ENCODE data around the gene MRPS23. TPM values are rescaled to one million over a fixed set of nuclear protein-coding genes. Genes with fewer than 3 reads are reported as not detected.

The MRPS23 gene
- total RNA-seq, 4 donors from 2014 or later: 12.2 to 17.8 (median 15.0) TPM

DNA sequence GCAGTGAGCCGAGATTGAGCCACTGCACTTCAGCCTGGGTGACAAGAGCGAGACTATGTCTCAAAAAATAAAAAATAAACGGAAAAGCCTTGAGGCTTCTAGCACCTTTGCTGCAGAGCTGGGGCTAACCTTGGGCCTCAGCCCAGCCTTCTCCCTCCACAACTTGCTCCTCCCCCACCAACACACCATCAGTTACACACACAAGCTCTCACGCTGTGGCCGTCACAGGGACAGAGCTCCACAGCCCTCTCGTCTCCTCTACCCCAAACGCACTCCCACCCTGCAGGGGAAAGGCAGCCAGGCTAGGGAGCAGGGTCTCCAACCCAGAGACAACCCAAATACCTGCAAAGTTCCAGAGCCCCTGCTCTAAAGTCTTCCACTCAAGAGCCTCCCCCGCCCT, 22.0 kb upstream of the MRPS23 start:
- H3K4me3 ChIP-seq (ENCODE audit: low read depth, poor library complexity, severe bottlenecking): no peak overlapping the region
- no peak for TF ChIP-seq POLR2A (IDR thresholded peaks at IDR 0.05)
- TF ChIP-seq, protein P1, sequence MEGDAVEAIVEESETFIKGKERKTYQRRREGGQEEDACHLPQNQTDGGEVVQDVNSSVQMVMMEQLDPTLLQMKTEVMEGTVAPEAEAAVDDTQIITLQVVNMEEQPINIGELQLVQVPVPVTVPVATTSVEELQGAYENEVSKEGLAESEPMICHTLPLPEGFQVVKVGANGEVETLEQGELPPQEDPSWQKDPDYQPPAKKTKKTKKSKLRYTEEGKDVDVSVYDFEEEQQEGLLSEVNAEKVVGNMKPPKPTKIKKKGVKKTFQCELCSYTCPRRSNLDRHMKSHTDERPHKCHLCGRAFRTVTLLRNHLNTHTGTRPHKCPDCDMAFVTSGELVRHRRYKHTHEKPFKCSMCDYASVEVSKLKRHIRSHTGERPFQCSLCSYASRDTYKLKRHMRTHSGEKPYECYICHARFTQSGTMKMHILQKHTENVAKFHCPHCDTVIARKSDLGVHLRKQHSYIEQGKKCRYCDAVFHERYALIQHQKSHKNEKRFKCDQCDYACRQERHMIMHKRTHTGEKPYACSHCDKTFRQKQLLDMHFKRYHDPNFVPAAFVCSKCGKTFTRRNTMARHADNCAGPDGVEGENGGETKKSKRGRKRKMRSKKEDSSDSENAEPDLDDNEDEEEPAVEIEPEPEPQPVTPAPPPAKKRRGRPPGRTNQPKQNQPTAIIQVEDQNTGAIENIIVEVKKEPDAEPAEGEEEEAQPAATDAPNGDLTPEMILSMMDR (IDR thresholded peaks at IDR 0.05): no peak
- intact Hi-C loops (cut with DNase I; ENCODE audit: low total_unique reads): no loop called here
- no peak for DNase-seq (ENCODE audit: low spot score in 2 of 2)
- 94 to 95% methylated on average over 8 of the region's 8 CpGs for WGBS, 2 donors

DNA sequence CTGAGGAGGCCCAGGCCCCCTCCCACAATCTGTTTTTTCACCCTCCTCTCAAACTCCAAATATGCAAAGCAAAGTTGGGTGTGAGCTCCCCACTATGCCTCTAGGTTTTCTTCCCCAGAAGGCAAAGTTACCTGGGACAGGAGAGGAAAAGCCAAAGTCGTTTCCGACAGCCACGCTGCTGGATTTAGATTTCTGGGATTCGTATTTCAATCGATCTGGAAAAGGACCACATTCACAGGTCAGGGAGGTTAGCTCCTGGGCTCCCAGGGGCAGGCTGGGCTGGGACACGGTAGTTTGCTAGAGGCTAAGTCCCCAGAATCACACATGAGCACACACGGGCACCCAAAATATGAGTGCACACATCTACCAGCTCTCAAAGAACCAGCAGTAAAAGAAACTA, 21.3 kb upstream of the MRPS23 start:
- DNase-seq (ENCODE audit: low spot score in 2 of 2): no peak
- WGBS, 2 donors: 88 to 89% methylated on average over 7 of the region's 7 CpGs
- no peak for TF ChIP-seq POLR2A (IDR thresholded peaks at IDR 0.05)
- TF ChIP-seq, protein P1 (IDR thresholded peaks at IDR 0.05): no peak
- no peak overlapping the region for H3K4me3 ChIP-seq (ENCODE audit: low read depth, poor library complexity, severe bottlenecking)
- intact Hi-C loops (cut with DNase I; ENCODE audit: low total_unique reads): no loop called here

DNA sequence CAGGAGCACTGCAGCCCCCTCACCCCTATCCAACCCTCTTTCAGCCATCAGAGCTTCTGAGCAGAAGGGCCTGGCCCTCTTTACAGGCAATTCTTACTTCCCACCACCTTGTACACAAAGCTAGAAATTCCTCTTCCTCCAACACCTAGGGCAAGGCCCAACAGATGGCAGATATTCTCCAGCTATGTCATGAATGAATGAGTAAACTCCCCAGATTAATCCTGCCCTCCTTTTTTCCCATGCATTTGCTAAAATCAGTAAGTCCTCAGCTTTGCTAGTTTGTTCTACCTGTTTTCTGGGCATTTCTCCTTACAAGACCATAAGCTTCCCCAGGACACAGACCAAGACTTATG, 20.4 kb upstream of the MRPS23 start:
- intact Hi-C loops (cut with DNase I; ENCODE audit: low total_unique reads): no loop called here
- DNase-seq (ENCODE audit: low spot score in 2 of 2): no peak
- no peak for TF ChIP-seq POLR2A (IDR thresholded peaks at IDR 0.05)
- TF ChIP-seq, protein P1 (IDR thresholded peaks at IDR 0.05): no peak
- no peak overlapping the region for H3K4me3 ChIP-seq (ENCODE audit: low read depth, poor library complexity, severe bottlenecking)

DNA sequence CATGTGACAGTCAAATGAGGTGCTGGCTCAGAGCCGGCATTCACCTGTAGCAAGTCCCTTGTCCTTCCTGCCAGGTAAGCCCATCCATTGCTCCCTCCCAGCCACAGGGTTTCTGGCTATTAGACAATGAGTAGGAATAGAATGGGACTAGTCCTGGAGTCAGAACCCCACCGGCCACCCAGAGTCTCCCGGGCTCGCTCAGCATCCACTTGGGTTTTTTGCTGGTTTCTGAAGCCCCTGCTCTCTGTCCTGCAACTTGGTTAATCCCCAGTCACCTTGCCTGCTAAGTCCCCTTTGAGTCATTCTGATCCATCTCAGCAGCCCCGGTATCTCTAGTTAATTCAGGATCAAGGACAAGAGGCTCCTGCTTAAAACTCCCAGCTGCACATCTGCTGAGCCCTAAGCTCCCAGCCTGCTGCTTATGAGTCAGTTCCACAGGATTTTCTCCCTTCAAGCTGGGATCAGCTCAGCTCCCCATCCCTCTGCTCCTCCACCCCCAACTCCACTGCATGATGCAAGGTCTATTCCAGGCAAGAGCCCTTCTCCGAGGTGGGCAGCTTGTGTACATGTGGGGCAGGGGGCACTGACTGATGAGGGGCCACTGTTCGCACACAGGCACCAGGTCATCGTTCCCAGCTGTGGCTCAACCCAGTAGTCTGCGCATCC, 19.9 kb upstream of the MRPS23 start:
- DNase-seq (ENCODE audit: low spot score in 2 of 2): no peak
- intact Hi-C loops (cut with DNase I; ENCODE audit: low total_unique reads): no loop called here
- 89 to 92% methylated on average over 9 of the region's 9 CpGs for WGBS, 2 donors
- no peak for TF ChIP-seq POLR2A (IDR thresholded peaks at IDR 0.05)
- TF ChIP-seq, protein P1 (IDR thresholded peaks at IDR 0.05): no peak
- no peak overlapping the region for H3K4me3 ChIP-seq (ENCODE audit: low read depth, poor library complexity, severe bottlenecking)

DNA sequence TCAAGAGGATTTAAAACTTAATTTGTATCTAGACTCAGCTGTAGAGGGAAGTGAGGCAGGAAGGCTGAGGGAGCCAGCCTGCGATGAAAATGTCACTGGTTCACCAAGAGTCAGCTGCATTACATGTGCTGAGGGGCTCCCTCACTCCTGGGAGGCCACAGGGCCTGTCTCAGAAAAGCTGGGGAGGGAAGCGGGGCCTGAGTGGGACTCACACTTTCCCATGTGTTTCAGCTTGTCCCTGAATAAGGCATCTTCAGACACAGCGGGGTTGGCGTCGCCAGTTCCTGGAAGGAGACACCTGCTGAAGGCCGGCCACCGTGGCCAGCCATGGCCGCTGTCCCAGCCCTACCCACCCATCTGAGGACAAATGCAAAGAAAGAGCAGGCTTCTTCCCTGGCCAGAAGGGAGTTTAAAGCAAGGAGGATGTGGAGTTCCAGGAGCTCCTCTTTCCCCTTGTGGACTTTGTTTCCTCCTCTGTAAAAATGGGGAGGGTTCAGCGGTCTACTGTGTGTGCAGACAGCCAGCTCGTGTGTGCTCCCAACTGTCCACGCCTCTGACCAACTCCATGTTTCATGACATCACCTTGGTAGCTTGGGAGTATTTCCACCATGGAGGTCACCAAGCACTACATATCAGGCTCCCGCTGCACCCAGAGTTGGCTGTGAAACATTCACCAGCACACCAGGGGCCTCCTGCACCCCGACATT, 19.2 kb upstream of the MRPS23 start:
- H3K4me3 ChIP-seq (ENCODE audit: low read depth, poor library complexity, severe bottlenecking): no peak overlapping the region
- no peak for DNase-seq (ENCODE audit: low spot score in 2 of 2)
- intact Hi-C loops (cut with DNase I; ENCODE audit: low total_unique reads): no loop called here
- 75 to 76% methylated on average over 13 of the region's 13 CpGs for WGBS, 2 donors
- TF ChIP-seq, protein P1 (IDR thresholded peaks at IDR 0.05): no peak
- no peak for TF ChIP-seq POLR2A (IDR thresholded peaks at IDR 0.05)
